ENCODE measurements around the gene CMC1.

- no peak for TF ChIP-seq POLR2AphosphoS5 (IDR thresholded peaks at IDR 0.05)
- TF ChIP-seq CTCF (IDR thresholded peaks at IDR 0.05), result no peak
- no peak for TF ChIP-seq POLR2A (IDR thresholded peaks at IDR 0.05)
Observed at GRCh38 chr3:28232659-28233058, 8.8 kb upstream of the CMC1 start.

All from upper lobe of left lung (tissue), 4 donors.